ENCODE measurements around the gene OR2F1.

The OR2F1 gene, protein sequence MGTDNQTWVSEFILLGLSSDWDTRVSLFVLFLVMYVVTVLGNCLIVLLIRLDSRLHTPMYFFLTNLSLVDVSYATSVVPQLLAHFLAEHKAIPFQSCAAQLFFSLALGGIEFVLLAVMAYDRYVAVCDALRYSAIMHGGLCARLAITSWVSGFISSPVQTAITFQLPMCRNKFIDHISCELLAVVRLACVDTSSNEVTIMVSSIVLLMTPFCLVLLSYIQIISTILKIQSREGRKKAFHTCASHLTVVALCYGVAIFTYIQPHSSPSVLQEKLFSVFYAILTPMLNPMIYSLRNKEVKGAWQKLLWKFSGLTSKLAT

DNA sequence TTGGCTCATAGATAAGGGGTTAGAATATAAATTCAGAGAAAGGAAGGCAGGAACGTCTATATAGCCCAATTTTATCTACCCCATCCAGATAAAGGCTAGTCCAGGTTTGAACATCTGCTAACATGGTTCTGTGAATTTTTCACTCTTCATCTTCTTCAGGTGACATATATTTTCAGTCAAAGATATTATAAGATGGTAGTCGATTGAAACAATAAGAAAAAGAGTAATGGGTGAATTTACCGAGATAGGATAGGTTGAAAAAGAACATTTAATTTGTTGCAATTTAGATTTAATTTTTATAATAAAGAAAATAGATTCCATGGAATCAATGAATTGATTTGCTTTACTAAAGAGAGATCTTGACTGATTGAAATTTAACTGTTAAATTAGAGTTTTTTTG, at the start of gene OR2F1:
Gene OR2F1, plus strand, starts transcription at position 301 of the 400 bp plus-strand sequence. CDS start 5,127 bp downstream, outside the sequence.
- ATAC-seq, result no peak

DNA sequence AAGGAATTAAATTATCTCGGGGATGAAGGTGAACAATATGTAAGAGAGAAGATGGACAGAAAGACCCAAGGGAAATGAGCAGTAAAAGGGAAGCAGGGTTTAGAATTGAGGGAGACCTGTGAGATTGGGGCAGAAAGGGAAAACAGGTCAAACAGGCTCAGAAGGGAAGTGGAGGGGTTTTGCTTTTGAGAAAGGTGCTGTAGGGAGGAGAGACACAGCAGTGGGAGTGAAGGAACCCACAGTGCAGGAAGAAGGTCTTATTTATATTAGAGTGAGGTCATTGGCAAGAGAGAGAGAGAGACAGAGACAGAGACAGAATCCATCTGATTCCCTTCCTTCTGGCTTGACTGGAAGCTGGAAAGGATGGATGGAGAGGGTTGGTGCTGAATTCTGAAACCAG, 49.1 kb upstream of the OR2F1 start:
- ATAC-seq, result no peak

GRCh38 chr7:143906151-143906550, 48.5 kb upstream of the OR2F1 start:
- no peak for ATAC-seq

DNA sequence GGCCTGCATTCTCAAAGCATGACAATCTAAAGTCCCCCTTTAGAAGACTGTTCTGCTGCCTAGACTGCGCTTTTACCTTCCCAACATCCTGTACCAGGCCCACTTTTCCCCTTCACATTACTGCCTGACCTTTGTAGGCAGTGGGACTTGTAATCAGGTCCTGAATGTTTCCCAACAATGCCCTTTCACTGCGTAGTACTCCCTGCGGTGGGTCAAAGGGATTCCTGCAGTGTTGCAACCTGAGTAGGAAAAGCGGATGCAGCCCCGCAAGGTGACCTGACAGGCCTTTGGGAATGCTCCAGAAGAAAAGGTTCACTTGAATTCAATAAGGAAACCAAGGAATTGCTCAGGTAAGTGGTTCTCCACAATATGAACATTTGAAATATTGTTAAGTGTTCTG, 47.7 kb upstream of the OR2F1 start:
- no peak for ATAC-seq

- no peak for ATAC-seq
Measured at GRCh38 chr7:143908120-143908519, 46.5 kb upstream of the OR2F1 start.

DNA sequence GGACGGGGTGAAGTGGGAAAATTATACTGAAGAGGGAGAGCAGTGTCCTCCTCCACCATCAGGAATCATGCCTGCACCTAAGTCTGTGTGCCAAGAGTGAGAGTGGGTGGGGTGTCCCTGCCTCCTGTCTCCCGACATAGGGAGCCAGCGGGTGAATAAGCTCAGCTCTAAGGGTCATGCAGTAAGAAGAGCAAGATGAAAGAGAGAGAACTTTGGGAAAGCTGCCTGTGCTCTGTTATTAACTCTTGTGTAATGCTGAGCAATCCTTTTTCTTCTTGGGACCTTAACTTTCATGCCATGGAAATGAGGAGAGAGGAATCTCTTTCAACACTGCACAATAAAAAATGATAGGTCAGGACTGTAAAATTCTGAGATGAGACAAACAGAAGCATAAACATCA, 44.8 kb upstream of the OR2F1 start:
- no peak for ATAC-seq

GRCh38 chr7:143910473-143911248, 44.0 kb upstream of the OR2F1 start:
- no peak for ATAC-seq

- ATAC-seq, result no peak
Measured at GRCh38 chr7:143913945-143914615, 40.6 kb upstream of the OR2F1 start.

GRCh38 chr7:143914938-143915652, 39.5 kb upstream of the OR2F1 start:
- no peak for ATAC-seq

DNA sequence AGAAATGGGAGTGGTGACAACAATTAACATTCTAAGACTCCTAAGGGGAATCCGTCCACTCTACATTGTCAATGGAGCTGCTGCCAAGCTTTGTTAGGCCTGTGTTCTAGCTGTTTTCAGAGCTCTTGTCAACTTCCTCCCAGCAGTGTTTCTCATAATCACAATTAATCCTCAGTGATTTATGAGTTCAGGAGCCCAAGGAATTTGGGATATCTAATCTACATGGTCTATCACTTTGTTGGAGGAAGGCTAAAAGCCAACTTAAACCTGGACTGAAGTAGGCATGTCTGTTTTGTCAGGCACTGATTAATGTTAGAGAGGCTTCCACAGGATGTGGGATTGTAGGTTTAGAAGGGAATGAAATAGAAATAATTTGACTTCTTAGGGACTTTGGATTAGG, 29.8 kb upstream of the OR2F1 start:
- no peak for ATAC-seq

- ATAC-seq, result peak; percentile 89 to 95
Measured at GRCh38 chr7:143929224-143929920, 25.3 kb upstream of the OR2F1 start.

DNA sequence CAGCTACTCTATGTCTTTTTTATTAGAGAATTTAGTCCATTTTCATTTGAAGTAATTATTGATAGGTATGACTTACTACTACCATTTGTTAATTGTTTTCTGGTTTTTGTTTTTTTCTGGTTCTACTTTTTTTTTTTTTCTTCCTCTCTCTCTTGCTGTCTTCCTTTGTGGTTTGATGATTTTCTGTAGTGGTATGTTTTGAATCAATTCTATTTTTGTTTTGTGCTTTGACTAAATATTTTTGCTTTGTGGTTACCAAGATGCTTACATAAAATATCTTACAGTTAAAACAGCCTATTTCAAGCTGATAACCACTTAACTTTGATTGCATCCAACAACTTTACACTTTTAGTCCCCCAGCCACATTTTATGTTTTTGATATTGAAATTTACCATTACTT, 22.9 kb upstream of the OR2F1 start:
- ATAC-seq, result no peak

DNA sequence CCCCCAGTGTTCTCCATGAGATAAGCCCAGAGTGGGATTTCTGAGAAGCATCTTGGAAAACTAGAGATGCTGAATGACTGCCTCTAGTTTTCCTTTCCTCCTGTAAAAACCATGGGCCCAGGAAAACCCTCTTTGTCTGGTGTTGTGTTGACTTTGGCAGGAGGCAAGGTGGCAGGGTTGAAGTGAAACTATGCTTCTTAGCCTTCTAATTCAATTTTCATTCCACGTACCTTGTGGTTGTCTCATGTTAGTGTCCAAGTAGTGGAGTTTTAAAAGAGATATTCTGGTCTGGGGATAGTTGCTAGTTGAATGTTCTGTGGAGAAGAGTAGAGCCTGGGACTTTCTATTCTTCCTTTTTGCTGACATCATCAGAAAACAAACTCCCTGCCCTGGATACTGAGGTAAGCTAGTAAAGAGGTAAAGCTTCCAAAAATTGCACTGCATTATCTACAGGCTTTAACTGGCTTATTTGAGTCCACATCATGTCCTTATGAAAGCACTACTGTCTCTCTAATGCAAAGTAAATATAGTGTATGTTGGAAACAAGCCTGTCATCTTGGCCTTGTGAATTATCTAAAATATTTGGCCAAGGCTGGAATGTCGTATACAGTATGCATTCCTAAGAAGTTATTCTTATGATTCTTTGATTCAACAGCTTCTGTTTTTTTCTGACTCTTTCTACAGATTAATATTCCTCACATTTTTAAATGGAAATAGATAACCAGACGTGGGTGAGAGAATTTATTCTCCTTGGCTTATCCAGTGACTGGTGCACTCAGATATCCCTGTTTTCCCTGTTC, 19.9 kb upstream of the OR2F1 start, which contains the start of gene OR2F2:
Gene OR2F2, plus strand, starts transcription at position 708 of the 800 bp plus-strand sequence. Its CDS starts 0 bp downstream, at position 708.
- no peak for ATAC-seq

GRCh38 chr7:143936087-143937009, 18.3 kb upstream of the OR2F1 start:
- no peak for ATAC-seq

DNA sequence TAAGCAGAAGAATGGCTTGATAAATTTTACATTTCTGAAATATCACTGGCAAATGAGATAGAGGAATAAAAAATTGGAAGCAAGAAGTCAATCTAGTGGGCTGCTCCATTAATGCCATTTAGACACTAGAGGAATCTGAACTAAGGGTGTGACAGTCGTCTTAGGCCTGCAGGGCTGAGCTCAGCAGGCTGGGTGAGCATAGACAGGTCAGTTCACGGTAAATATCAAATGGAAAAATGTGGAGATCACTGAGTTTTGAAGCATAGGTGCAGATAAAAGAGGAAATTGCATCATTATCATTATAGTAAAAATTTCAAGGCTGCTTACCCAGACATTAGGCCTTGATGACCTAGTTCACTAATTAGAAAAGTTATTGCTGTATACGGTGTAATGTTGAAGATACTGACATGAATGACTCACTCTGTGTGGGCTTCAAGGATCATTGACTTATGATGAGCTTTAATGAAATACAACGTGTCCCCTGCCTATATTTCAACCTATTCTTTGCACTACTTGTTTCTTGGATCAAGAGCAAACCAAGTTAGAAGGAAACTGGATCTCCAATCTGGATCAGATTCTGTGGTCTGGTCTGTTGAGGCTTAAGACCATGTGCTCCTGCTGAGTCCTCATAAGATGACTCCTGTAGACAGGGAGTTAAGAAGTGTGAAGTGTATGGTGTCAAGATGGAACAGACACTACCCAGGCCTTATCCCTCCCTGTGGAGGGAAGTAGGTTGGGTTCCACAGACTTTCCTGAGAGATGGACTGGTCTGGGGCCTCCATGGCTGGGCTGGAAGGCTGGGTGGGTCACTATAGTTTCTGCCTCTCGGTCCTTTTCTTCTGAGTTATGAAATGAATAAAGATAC, 16.0 kb upstream of the OR2F1 start:
- peak in 1 of 2 donors; percentile 27 for ATAC-seq

DNA sequence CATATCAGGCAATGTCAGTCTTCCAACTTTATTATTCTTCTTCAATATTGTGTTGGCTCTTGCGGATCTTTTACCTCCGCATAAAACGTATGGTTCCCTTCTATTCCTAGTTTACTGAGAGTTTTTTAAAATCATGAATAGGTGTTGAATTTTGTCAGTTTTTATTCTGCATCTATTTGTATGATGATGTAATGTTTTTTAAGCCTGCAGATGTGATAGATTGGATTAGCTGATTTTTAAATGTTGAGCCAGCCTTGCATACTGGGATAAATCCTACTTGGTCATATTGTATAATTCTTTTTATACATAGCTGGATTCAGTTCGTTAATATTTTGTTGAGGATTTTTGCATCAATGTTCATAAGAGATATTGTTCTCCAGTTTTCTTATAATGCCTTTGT, 9.2 kb upstream of the OR2F1 start:
- ATAC-seq, result no peak

DNA sequence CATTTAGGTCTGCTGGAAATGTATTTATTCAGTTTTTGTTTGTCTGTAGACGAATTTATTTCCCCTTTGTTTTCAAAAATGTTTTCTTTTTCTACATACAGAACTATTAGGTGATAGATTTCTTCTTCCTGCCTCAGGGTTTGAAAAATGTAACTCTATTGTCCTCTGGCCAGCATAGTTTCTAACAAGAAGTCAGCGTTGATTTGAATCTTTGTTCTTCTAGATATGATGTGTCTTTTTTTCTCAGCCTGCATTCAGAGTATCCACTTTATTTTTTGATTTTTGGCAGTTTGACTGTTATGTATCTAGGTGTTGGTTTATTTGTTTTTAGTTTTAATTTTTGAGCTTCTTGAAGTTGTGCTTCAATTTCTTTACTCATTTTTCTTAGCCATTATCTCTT, 7.5 kb upstream of the OR2F1 start:
- no peak for ATAC-seq

DNA sequence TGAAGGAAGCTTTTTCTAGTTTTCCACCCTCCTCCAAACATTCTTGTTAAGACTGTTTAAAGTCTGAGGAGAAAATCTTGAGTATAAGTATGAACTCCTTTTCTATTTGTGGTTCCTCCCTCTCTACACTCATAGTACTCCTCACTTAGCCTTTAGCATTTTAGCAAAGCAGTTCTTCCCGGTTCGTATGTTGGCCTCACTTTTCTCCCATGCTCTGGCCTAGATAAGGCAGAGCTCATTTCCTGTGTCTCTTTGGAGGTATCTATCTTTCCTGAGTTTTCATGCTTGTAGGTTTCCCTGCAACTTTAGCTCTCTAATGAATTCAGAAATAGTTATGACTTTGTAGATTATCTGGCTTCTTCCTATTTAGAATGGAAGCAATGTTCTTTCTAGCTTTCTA, 5.9 kb upstream of the OR2F1 start:
- ATAC-seq, result no peak

- ATAC-seq, result no peak
Measured at GRCh38 chr7:143953421-143953820, 1.2 kb upstream of the OR2F1 start.
